Gastroesophageal sphincter (tissue), 4 donors: ENCODE measurements around the gene TEX14. TPM values are rescaled to one million over a fixed set of nuclear protein-coding genes. Genes with fewer than 3 reads are reported as not detected.
"Not testable (repeated sequence)": the region's sequence is repeated elsewhere in the genome, so short reads cannot be mapped to it uniquely, and the experiment has no call there.

ENCODE experiments used
- ATAC-seq: fragments of 150-250 bp; one replicate; pipeline ENCODE4 v1.9.1; 2016; ENCODE audit warnings: mild to moderate bottlenecking, moderate library complexity
- H3K27ac ChIP-seq, 4 donors: fragments of 200-600 bp; sonication (generic) in 3 of 4; 1 replicate in 3 of 4; 2 replicates in 1 of 4; pipeline ENCODE4 v1.5.1; 2016 to 2019
- H3K27me3 ChIP-seq: fragments of 200-600 bp; sonication (generic); one replicate; pipeline ENCODE4 v1.5.1; 2019
- H3K36me3 ChIP-seq, 2 donors: fragments of 200-600 bp; sonication (generic); one replicate each; pipeline ENCODE4 v1.5.1; 2019; ENCODE audit warnings: control low read depth in 1 of 2
- H3K4me1 ChIP-seq, 3 donors: fragments of 200-600 bp; sonication (generic); 1 replicate in 2 of 3; 2 replicates in 1 of 3; pipeline ENCODE4 v1.5.1; 2016 to 2019; ENCODE audit warnings: control low read depth in 2 of 3
- H3K4me3 ChIP-seq, 2 donors: fragments of 200-600 bp; sonication (generic); one replicate each; pipeline ENCODE4 v1.5.1; 2019; ENCODE audit warnings: mild to moderate bottlenecking in 1 of 2, moderate library complexity in 1 of 2
- H3K9me3 ChIP-seq, 3 donors: fragments of 200-600 bp; sonication (generic); one replicate each; pipeline ENCODE4 v1.5.1; 2017 to 2019; ENCODE audit warnings: control low read depth in 2 of 3
- CTCF ChIP-seq, 4 experiments: fragments of 200-600 bp in 2 of 4; fragments of 450-650 bp in 2 of 4; sonication (generic) in 1 of 4; IDR thresholded peaks; one replicate each; pipeline ENCODE4 v1.5.1; 2017 to 2019; ENCODE audit warnings: antibody characterized with exemption in 4 of 4, mild to moderate bottlenecking in 2 of 4, moderate library complexity in 2 of 4
- EP300 ChIP-seq: sonication (generic); formaldehyde crosslinking; IDR thresholded peaks from one replicate; pipeline ENCODE4 v1.6.1; 2017; ENCODE audit warnings: antibody characterized with exemption, mild to moderate bottlenecking
- POLR2A ChIP-seq, 2 donors: fragments of 450-650 bp; IDR thresholded peaks; one replicate each; pipeline ENCODE4 v1.6.1; 2017; ENCODE audit warnings: antibody characterized with exemption in 2 of 2, mild to moderate bottlenecking in 2 of 2, moderate library complexity in 1 of 2
- POLR2AphosphoS5 ChIP-seq: sonication (generic); formaldehyde crosslinking; IDR thresholded peaks from one replicate; pipeline ENCODE4 v1.6.1; 2017; ENCODE audit warnings: antibody characterized with exemption
- WGBS, 2 donors: methylation state at CpG; one replicate each; pipeline ENCODE4 v1.1.5; 2018; ENCODE audit warnings: low coverage in 1 of 2; 5-methylcytosine and 5-hydroxymethylcytosine counted together
- total RNA-seq, 4 donors: library from RNA; depleted of rRNA; stranded (reverse); fragments of >200 nt; gene quantifications; one replicate each; pipeline ENCODE4 v1.1.0, GENCODE V29; 2016

TEX14 gene
- total RNA-seq, 4 donors from 2014 or later, result 0.05 to 0.78 (median 0.11) TPM

- no peak overlapping the region for H3K27ac ChIP-seq
- ATAC-seq, result no peak
- no peaks in the 10 kb centered on the region for H3K36me3 ChIP-seq
- TF ChIP-seq EP300, result no peak
- TF ChIP-seq POLR2A (IDR thresholded peaks at IDR 0.05), result no peak
- TF ChIP-seq POLR2AphosphoS5, result no peak
- TF ChIP-seq CTCF (IDR thresholded peaks at IDR 0.05), result no peak
- H3K27me3 ChIP-seq, result no peaks in the 10 kb centered on the region
- no peaks in the 10 kb centered on the region for H3K9me3 ChIP-seq
- H3K4me3 ChIP-seq, result no peak overlapping the region
- WGBS, 2 donors, result 81 to 89% methylated on average over 9 to 21 of the region's 25 CpGs
- H3K4me1 ChIP-seq, result no peaks in the 10 kb centered on the region
These were observed 25.6 kb downstream of the TEX14 start for GRCh38 chr17:58665946-58666857.

- 65 to 80% methylated on average over 2 of the region's 2 CpGs for WGBS, 2 donors
- no peaks in the 10 kb centered on the region for H3K9me3 ChIP-seq
- no peaks in the 10 kb centered on the region for H3K36me3 ChIP-seq
- no peak overlapping the region for H3K27ac ChIP-seq
- H3K4me3 ChIP-seq, result no peak overlapping the region
- ATAC-seq, result no peak
- no peaks in the 10 kb centered on the region for H3K27me3 ChIP-seq
- TF ChIP-seq POLR2AphosphoS5 (no peak), CTCF (IDR thresholded peaks at IDR 0.05) (no peak), POLR2A (IDR thresholded peaks at IDR 0.05) (no peak), EP300 (no peak)
- H3K4me1 ChIP-seq, result peaks cover 0 to 4% (median 0%) of the 10 kb centered on the region in 3 donors
These were observed 27.5 kb downstream of the TEX14 start for GRCh38 chr17:58664302-58664701.

- Histone ChIP-seq H3K9me3 (no peaks in the 10 kb centered on the region), H3K4me1 (peaks cover 0 to 11% (median 0%) of the 10 kb centered on the region in 3 donors), H3K4me3 (no peak overlapping the region), H3K27me3 (no peaks in the 10 kb centered on the region), H3K27ac (no peak overlapping the region), H3K36me3 (no peaks in the 10 kb centered on the region)
- TF ChIP-seq CTCF (IDR thresholded peaks at IDR 0.05), result no peak
- TF ChIP-seq POLR2AphosphoS5, result no peak
- no peak for TF ChIP-seq POLR2A (IDR thresholded peaks at IDR 0.05)
- no peak for TF ChIP-seq EP300
- no peak for ATAC-seq
- 88 to 94% methylated on average over 8 to 17 of the region's 26 CpGs for WGBS, 2 donors
These were observed 30.3 kb downstream of the TEX14 start for GRCh38 chr17:58661499-58661898.

GRCh38 chr17:58660621-58661020, 31.2 kb downstream of the TEX14 start:
- no peak for TF ChIP-seq POLR2AphosphoS5
- no peak for TF ChIP-seq EP300
- no peak for TF ChIP-seq POLR2A (IDR thresholded peaks at IDR 0.05)
- no peak for TF ChIP-seq CTCF (IDR thresholded peaks at IDR 0.05)
- H3K36me3 ChIP-seq, result no peaks in the 10 kb centered on the region
- WGBS, 2 donors, result 88% methylated on average over 2 of the region's 4 CpGs; no CpG with 5 or more reads in 1 of the 2 donors
- no peaks in the 10 kb centered on the region for H3K9me3 ChIP-seq
- ATAC-seq, result no peak
- no peaks in the 10 kb centered on the region for H3K27me3 ChIP-seq
- no peak overlapping the region for H3K27ac ChIP-seq
- peaks cover 0 to 11% (median 0%) of the 10 kb centered on the region in 3 donors for H3K4me1 ChIP-seq
- H3K4me3 ChIP-seq, result no peak overlapping the region

- peak; percentile 1 for ATAC-seq
- peak overlapping the region; percentile 26 to 48 for H3K4me3 ChIP-seq
- not testable (repeated sequence) for H3K9me3 ChIP-seq, H3K27me3 ChIP-seq, H3K36me3 ChIP-seq
- H3K4me1 ChIP-seq, result peaks cover 0 to 11% (median 0%) of the 10 kb centered on the region in 3 donors
- 4 to 33% methylated on average over 4 to 9 of the region's 9 CpGs for WGBS, 2 donors
- H3K27ac ChIP-seq, result peak overlapping the region; percentile 75 to 84 (median 78)
These were observed 32.1 kb downstream of the TEX14 start for GRCh38 chr17:58659714-58660084.
